Nephron (organoid): ENCODE data around the gene BAZ1B.
"Not testable (repeated sequence)": the region's sequence is repeated elsewhere in the genome, so short reads cannot be mapped to it uniquely, and the experiment has no call there.

Experiments used
- H3K27ac Mint-ChIP-seq, 3 experiments: 2 replicates each; pipeline ENCODE4 v1.8.0; 2020; ENCODE audit warnings: mixed read lengths in 3 of 3, mild to moderate bottlenecking in 2 of 3, moderate library complexity in 1 of 3
- H3K27me3 Mint-ChIP-seq: 2 replicates; pipeline ENCODE4 v1.8.0; 2021; ENCODE audit warnings: low read depth, mild to moderate bottlenecking, moderate library complexity, mixed read lengths
- H3K36me3 Mint-ChIP-seq: 2 replicates; pipeline ENCODE4 v1.8.0; 2020; ENCODE audit warnings: low read depth, mixed read lengths
- H3K4me1 Mint-ChIP-seq: 2 replicates; pipeline ENCODE4 v1.8.0; 2020; ENCODE audit warnings: mixed read lengths
- H3K4me3 Mint-ChIP-seq, 3 experiments: 2 replicates each; pipeline ENCODE4 v1.8.0; 2020; ENCODE audit warnings: mild to moderate bottlenecking in 3 of 3, mixed read lengths in 3 of 3, moderate library complexity in 2 of 3
- H3K9me3 Mint-ChIP-seq: 2 replicates; pipeline ENCODE4 v1.8.0; 2020; ENCODE audit warnings: mixed read lengths
- TF ChIP-seq, protein P1 (sequence below), 3 experiments: fragments of 200-600 bp; sonication (generic); IDR thresholded peaks; one replicate each; pipeline ENCODE4 v1.5.0; 2021; ENCODE audit warnings: antibody characterized with exemption in 3 of 3; ENCODE audit not compliant: unreplicated experiment in 3 of 3

The BAZ1B gene

DNA sequence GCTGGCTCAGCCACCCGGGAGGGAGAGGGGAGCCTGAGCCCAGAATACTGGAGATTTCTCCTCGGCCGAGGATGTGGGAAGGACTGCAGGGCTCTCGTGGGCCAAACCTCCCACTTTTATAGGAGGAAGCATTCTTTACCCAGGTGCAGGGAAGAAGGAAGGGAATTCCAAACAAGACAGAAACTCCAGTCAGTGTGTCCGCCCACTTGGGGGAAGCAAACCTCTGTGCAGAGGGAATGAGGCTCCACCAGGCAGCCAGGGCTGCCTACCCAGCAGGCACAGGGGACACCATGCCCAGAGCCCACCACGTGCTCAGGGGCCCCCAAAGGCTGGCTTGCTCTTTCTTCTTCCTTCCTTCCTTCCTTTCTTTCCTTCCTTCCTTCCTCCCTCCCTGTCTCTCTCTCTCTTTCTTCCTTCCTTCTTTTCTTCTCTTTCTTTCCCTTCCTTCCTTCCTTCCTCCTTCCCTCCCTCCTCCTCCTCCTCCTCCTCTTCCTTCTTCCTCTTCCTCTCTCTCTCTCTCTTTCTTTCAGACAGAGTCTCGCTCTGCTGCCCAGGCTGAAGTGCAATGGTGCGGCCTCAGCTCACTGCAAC is 103.9 kb downstream of the BAZ1B start:
- Mint-ChIP-seq H3K27ac (peak overlapping the region in 1 of 3 experiments; percentile 40), H3K27me3 (peaks cover 3% of the 10 kb centered on the region), H3K36me3 (no peaks in the 10 kb centered on the region), H3K9me3 (no peaks in the 10 kb centered on the region), H3K4me1 (peaks cover 7% of the 10 kb centered on the region), H3K4me3 (no peak overlapping the region)
- TF ChIP-seq, protein P1, sequence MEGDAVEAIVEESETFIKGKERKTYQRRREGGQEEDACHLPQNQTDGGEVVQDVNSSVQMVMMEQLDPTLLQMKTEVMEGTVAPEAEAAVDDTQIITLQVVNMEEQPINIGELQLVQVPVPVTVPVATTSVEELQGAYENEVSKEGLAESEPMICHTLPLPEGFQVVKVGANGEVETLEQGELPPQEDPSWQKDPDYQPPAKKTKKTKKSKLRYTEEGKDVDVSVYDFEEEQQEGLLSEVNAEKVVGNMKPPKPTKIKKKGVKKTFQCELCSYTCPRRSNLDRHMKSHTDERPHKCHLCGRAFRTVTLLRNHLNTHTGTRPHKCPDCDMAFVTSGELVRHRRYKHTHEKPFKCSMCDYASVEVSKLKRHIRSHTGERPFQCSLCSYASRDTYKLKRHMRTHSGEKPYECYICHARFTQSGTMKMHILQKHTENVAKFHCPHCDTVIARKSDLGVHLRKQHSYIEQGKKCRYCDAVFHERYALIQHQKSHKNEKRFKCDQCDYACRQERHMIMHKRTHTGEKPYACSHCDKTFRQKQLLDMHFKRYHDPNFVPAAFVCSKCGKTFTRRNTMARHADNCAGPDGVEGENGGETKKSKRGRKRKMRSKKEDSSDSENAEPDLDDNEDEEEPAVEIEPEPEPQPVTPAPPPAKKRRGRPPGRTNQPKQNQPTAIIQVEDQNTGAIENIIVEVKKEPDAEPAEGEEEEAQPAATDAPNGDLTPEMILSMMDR (IDR thresholded peaks at IDR 0.05; ENCODE audit: unreplicated experiment in 3 of 3): no peak

DNA sequence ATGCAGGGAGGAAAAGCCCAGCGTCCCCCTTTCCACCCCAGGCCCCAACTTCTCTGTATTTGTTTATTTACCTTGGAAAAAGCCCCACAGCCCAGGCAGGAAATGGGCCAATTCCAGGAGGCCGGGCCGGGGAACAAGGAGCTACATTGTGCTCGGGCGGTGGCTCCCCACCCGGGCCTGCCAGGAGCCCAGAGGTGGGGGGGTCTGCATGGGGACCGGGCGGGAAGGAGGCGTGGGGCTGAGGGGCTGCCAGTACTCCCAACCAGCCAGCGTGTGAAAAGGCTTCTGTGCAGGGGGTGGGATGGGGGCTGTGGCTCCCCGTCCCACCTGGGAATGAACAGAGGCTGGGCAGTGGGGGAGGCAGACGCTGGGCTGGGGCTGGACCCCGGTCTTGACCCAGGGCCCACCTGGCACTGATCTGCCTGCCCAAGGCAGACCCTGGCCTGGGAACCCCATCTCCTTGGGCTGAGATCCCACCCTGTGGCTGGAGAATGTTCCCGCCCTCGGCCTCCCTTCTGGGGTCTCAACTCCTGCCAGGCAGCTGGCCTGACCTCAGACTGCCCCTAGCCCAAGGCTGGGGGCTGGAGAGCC is 111.5 kb downstream of the BAZ1B start:
- H3K4me3 Mint-ChIP-seq, H3K4me1 Mint-ChIP-seq, H3K27me3 Mint-ChIP-seq, H3K36me3 Mint-ChIP-seq, H3K9me3 Mint-ChIP-seq: not testable (repeated sequence)
- H3K27ac Mint-ChIP-seq: peak overlapping the region in 2 of 3 experiments; percentile 53 to 87

- H3K27ac Mint-ChIP-seq, H3K27me3 Mint-ChIP-seq, H3K4me3 Mint-ChIP-seq, H3K4me1 Mint-ChIP-seq, H3K9me3 Mint-ChIP-seq, H3K36me3 Mint-ChIP-seq: not testable (repeated sequence)
These were observed 117.2 kb downstream of the BAZ1B start for GRCh38 chr7:73404860-73405259.

- H3K27ac Mint-ChIP-seq, H3K36me3 Mint-ChIP-seq, H3K9me3 Mint-ChIP-seq, H3K4me3 Mint-ChIP-seq, H3K27me3 Mint-ChIP-seq: not testable (repeated sequence)
- H3K4me1 Mint-ChIP-seq: peaks cover 14% of the 10 kb centered on the region
These were observed 122.7 kb downstream of the BAZ1B start for GRCh38 chr7:73399185-73400050.

DNA sequence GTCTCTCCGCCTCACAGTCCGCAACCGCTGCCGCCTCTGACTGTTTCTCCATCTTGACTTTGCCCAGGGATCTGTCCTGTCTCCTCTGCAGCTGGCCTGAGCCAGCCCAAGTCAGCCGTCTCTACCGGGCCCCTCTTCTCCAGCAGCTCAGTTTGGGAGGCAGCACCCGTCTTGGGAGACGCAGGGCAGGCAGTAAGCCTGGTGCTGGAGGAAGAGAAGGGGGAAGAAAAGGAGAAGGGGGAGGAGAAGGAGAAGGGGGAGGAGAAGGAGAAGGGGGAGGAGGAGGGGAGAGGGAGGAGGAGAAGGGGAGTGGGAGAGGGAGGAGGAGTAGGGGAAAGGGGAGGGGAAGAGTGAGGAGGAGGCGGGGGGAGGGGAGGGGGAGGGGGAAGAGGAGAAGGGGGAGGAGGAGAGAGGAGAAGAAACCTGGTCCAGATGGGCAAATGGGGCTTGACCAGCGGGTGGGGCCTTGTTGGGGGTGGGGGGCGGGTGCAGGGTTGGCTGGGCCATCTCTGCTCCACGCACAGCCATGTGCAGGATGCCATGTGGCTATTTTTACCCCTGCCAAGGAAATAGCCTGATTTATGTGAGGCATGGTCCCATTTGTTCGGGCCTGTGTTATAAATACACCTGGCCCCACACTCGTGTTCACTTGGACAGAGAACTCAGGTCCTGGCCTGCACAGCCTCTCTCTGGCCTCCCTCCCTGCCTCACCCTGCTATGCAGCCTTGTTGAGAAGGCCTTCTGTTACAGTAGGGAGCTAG is 124.4 kb downstream of the BAZ1B start:
- TF ChIP-seq, protein P1 (IDR thresholded peaks at IDR 0.05; ENCODE audit: unreplicated experiment in 3 of 3): no peak
- no peaks in the 10 kb centered on the region for H3K36me3 Mint-ChIP-seq
- H3K27ac Mint-ChIP-seq: peak overlapping the region; percentile 18 to 86 (median 56)
- peak overlapping the region; percentile 83 to 91 (median 83) for H3K4me3 Mint-ChIP-seq
- H3K4me1 Mint-ChIP-seq: peaks cover 18% of the 10 kb centered on the region
- H3K27me3 Mint-ChIP-seq: peaks cover 7% of the 10 kb centered on the region
- H3K9me3 Mint-ChIP-seq: no peaks in the 10 kb centered on the region

- TF ChIP-seq, protein P1 (IDR thresholded peaks at IDR 0.05; ENCODE audit: unreplicated experiment in 3 of 3): no peak
- H3K27me3 Mint-ChIP-seq: peaks cover 10% of the 10 kb centered on the region
- peaks cover 6% of the 10 kb centered on the region for H3K9me3 Mint-ChIP-seq
- no peaks in the 10 kb centered on the region for H3K36me3 Mint-ChIP-seq
- peak overlapping the region; percentile 59 to 85 (median 79) for H3K4me3 Mint-ChIP-seq
- H3K27ac Mint-ChIP-seq: peak overlapping the region in 1 of 3 experiments; percentile 47
- peaks cover 18% of the 10 kb centered on the region for H3K4me1 Mint-ChIP-seq
These were observed 126.3 kb downstream of the BAZ1B start for GRCh38 chr7:73395538-73396503.
